NCI-H1417 (cell line): ENCODE data around the gene TTPAL.

Experiments
- DNase-seq, 3 experiments: peaks; one replicate each; lab custom pipeline; 2025; lab: John Stamatoyannopoulos, UW

The TTPAL gene

GRCh38 chr20:44496976-44497375 is 21.3 kb downstream of the TTPAL start:
- DNase-seq: no peak

- no peak for DNase-seq
These were observed 22.1 kb downstream of the TTPAL start for GRCh38 chr20:44497761-44498160.

DNA sequence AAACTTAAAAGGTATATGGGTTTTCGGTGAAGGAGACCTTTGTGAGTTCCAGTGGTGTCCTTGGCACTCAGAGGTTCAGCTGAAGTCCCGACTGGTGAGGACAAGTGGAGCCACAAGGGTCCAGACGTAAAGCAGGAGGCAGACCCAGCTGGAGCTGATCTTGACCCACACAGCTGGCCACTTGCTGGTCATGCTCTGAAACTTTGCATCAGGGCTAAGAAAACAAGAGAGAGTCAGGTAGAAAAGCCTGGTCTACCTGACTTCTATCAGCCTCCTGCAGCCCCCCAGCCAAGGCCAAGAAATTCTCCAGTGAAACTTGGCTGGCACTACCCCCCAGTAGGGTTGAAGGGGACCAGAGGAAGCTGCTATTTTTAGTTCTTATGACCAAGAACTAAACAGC is 24.5 kb downstream of the TTPAL start:
- DNase-seq: no peak

- no peak for DNase-seq
These were observed 25.8 kb downstream of the TTPAL start for GRCh38 chr20:44501448-44501847.

DNA sequence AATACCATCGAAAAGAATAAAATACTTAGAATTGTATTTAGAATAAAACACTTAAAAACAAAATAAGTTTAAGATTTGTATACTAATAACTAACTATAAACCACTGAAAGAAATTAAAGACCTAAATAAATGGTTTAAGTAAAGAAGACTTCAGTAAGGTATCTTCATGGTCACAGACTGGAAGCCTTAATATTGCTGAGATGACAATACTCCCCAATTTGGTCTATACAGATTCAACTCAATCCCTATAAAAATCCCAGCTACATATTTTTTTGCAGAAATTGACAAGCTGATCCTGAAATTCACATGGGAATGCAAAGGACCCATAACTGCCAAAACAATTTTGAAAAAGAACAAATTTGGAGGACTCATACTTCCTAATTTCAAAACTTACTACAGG is 27.3 kb downstream of the TTPAL start:
- DNase-seq: no peak

GRCh38 chr20:44504402-44505307 is 29.0 kb downstream of the TTPAL start:
- DNase-seq: no peak

DNA sequence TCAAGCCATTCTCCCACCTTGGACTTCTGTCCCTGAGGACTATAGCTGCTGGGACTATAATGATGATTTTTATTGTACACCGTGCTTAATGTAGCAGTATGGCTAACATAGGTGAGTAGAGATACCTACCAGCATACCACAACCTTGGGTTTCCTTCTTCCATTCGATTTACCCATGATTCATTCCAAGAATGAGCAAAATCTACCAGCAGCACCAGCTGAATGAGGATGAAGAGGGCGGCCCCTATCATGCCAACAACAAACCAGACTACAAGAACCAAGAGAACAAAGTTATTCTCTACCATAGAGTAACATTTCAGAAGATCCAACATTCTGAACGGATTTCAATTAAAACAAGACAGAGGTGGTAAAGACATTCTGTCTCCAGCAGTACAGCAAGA is 34.1 kb downstream of the TTPAL start:
- DNase-seq: no peak

- DNase-seq: no peak
These were observed 38.2 kb downstream of the TTPAL start for GRCh38 chr20:44513871-44514270.

DNA sequence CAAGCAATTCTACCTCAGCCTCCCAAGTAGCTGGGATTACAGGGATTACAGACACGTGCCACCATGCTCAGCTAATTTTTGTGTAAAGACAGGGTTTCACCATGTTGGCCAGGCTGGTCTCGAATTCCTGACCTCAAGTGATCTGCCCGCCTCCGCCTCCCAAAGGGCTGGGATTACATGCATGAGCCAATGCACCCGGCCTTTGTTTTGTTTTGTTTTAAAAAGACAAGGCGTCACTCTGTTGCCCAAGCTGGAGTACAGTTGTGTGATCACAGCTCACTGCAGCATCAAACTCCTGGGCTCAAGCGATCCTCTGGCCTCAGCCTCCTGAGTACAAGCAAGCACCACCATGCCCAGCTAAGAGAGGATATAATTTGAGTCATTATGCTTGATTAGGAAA is 40.8 kb downstream of the TTPAL start:
- no peak for DNase-seq

GRCh38 chr20:44517454-44517853 is 41.8 kb downstream of the TTPAL start:
- no peak for DNase-seq

DNA sequence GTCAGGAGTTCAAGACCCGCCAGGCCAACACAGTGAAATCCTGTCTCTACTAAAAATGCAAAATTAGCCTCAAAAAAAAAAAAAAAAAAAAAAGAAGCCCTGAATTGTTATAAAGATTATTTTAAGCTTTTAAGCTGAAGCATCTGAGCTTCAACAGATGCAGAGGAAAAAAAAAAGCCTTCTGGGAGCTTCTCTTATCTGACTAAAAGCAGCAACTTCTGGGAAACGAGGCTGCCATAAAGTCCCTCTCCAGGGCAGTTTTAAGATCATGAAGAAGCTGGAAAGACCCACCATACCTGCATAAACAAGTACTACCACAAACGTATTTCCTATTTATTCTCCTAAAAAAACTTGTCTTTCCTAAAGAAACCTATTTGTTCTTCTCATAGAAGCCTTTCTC is 42.6 kb downstream of the TTPAL start:
- DNase-seq: no peak

- DNase-seq: no peak
These were observed 45.2 kb downstream of the TTPAL start for GRCh38 chr20:44520881-44521280.

DNA sequence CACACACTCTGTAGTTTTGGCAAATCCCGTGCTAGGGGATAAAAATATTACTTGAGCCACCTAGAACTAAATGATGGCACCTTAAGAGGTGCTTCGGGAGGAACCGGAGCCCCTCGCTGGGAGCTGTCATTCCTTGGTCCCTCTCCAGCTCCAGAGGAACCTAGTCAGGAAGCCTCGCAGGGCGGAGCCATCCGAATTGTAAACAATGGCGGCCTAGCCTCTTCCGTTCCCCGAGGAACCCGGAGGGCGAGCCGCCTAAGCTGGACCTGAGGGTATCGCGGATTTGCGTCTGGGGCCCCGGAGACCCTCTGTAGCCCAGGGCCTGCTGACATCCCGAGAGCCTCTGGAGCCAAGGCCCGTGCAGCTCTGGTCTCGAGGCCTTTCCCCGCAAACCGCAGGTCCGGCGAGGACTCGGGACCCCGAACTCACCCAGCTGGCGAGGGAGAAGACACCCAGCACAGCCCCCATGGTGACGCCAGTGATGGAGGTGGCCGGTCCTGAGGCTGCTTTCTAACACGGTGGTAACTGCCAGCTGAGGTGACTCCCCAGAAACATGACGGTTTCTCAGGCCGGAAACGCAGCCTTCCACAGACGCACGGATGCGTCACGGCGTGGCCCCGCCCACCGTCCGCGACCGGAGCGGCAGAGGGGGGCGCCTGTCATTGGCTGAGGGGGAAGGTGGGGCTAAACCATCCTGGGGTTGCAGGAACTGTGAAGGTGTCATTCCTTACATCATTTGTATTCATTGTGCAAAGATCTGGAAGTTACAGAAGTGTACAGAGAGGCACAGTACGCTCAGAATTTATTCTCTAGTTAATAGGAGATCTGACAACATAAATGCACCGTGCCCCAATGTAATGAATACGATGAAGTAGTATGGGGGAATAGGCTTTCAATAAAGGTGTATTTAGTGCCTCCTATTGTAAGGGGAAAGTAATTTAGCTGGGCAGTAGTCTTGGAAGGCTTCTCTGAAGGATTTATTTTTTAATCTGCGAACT is 46.1 kb downstream of the TTPAL start, which contains the start of gene SERINC3:
Gene SERINC3 (minus strand): TSS at position 587 of the 998 bp plus-strand sequence. CDS start 119 bp downstream, at position 468.
- peak; percentile 89 to 96 (median 94) for DNase-seq

GRCh38 chr20:44522841-44523240 is 47.2 kb downstream of the TTPAL start:
- no peak for DNase-seq

DNA sequence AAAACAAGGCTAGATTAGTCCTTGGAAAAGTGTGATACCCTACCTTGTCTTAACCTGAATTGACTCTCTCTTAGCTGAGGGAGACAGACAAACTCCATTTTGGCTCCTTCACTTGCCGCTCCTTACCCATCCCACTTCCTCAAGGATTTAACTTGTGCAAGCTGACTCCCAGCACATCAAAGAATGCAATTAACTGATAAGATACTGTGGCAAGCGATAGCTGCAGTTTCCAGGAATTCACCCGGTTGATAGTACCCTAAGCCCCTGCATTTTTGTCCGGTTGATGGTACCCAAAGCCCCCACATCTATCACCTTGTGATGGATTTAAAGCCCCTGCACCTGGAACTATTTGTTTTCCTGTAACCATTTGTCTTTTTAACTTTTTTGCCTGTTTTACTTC is 48.1 kb downstream of the TTPAL start:
- no peak for DNase-seq

DNA sequence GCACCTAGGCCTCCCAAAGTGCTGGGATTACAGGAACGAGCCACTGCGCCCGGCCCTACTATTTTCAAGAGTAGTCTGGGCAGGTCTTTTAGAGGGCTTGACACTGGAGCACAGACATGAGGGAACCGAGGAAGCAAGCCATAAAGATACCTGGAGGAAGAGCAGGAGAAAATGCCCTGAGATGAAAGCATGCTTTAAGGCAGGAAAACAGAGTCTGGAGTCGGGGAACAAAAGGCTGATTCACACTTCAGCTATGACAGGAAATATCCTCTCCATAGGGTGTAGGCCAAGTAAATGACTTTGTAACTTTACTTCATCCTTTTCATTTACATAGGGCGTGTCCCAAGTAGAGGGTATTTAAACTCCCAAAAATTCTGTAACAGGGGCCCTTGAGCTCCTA is 50.5 kb downstream of the TTPAL start:
- DNase-seq: no peak

GRCh38 chr20:44527716-44528199 is 52.1 kb downstream of the TTPAL start:
- no peak for DNase-seq

- no peak for DNase-seq
These were observed 52.6 kb downstream of the TTPAL start for GRCh38 chr20:44528309-44528708.

GRCh38 chr20:44532259-44532980 is 56.7 kb downstream of the TTPAL start:
- no peak for DNase-seq

GRCh38 chr20:44532981-44533331 is 57.3 kb downstream of the TTPAL start:
- no peak for DNase-seq

DNA sequence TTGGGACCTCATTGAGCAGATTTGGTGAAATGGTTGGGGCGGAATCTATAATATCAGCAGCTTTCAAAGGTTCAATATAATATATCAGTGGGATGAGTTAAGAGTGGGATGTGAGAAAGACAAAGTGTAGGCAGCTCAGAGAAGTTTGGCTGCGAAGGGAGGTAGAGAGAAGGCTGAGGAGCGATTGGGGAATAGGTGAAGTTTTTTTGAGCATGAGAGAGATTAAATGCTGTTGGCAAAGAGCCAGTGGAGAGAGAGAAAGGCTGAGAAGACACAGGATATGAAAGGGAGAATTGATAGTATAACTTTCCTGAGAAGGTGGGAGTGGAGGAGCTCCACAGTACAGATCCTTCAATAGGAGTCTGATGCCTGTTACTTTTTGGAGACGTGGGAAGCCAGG is 58.3 kb downstream of the TTPAL start:
- no peak for DNase-seq

- DNase-seq: no peak
These were observed 60.5 kb downstream of the TTPAL start for GRCh38 chr20:44536175-44536574.
